PFSK-1 (cell line): Measurements from ENCODE around the gene RNU6-1.

Experiments used
- FOXP2 ChIP-seq: optimal IDR thresholded peaks from 2 replicates; pipeline ENCODE3; 2011; ENCODE audit warnings: borderline replicate concordance, control low read depth, inconsistent platforms; ENCODE audit not compliant: insufficient read depth; ENCODE audit errors: extremely low read length, extremely low read depth
- POLR2AphosphoS5 ChIP-seq: IDR thresholded peaks from 2 replicates; pipeline ENCODE4 v1.6.1; 2012; ENCODE audit warnings: low read depth, mild to moderate bottlenecking, control low read depth, low read length, moderate library complexity
- REST ChIP-seq, 2 experiments: IDR thresholded peaks; 2 replicates each; pipeline versions ENCODE4 v1.6.1 to v1.8.0; 2011 to 2012; ENCODE audit warnings: low read depth in 2 of 2, low read length in 2 of 2, control low read depth in 1 of 2, inconsistent platforms in 1 of 2, mild to moderate bottlenecking in 1 of 2, moderate library complexity in 1 of 2; ENCODE audit not compliant: insufficient read depth in 1 of 2
- SIN3A ChIP-seq: IDR thresholded peaks from 2 replicates; pipeline ENCODE4 v1.6.1; 2012; ENCODE audit warnings: mild to moderate bottlenecking, low read length, moderate library complexity, borderline replicate concordance; ENCODE audit not compliant: insufficient read depth
- TAF1 ChIP-seq: IDR thresholded peaks from 2 replicates; pipeline ENCODE4 v1.6.1; 2012; ENCODE audit warnings: low read length, control low read depth, borderline replicate concordance; ENCODE audit not compliant: insufficient read depth

RNU6-1 gene

GRCh38 chr15:67857220-67857619 is 17.4 kb upstream of the RNU6-1 start:
- no peak for TF ChIP-seq POLR2AphosphoS5
- TF ChIP-seq FOXP2: no peak
- no peak for TF ChIP-seq TAF1
- no peak for TF ChIP-seq SIN3A
- TF ChIP-seq REST (IDR thresholded peaks at IDR 0.05; ENCODE audit: insufficient read depth in 1 of 2, low read depth in 2 of 2, low read length in 2 of 2): no peak

GRCh38 chr15:67855842-67856241 is 16.0 kb upstream of the RNU6-1 start:
- TF ChIP-seq TAF1 (no peak), SIN3A (no peak), FOXP2 (no peak)

- no peak for TF ChIP-seq POLR2AphosphoS5
- no peak for TF ChIP-seq FOXP2
- TF ChIP-seq REST (IDR thresholded peaks at IDR 0.05; ENCODE audit: insufficient read depth in 1 of 2, low read depth in 2 of 2, low read length in 2 of 2): no peak
- TF ChIP-seq TAF1: no peak
- no peak for TF ChIP-seq SIN3A
These were observed 14.5 kb upstream of the RNU6-1 start for GRCh38 chr15:67854358-67854757.

GRCh38 chr15:67853454-67853853 is 13.6 kb upstream of the RNU6-1 start:
- TF ChIP-seq FOXP2 (no peak), REST (IDR thresholded peaks at IDR 0.05; ENCODE audit: insufficient read depth in 1 of 2, low read depth in 2 of 2, low read length in 2 of 2) (no peak), POLR2AphosphoS5 (no peak), SIN3A (no peak), TAF1 (no peak)

GRCh38 chr15:67852418-67852817 is 12.6 kb upstream of the RNU6-1 start:
- TF ChIP-seq POLR2AphosphoS5 (no peak), SIN3A (no peak), FOXP2 (no peak), REST (IDR thresholded peaks at IDR 0.05; ENCODE audit: insufficient read depth in 1 of 2, low read depth in 2 of 2, low read length in 2 of 2) (no peak), TAF1 (no peak)
